NCI-H526 treated with DMSO at 0.1 percent for 48 hours (cell line): ENCODE results near the gene CCL17.
"Not testable (repeated sequence)": the region's sequence is repeated elsewhere in the genome, so short reads cannot be mapped to it uniquely, and the experiment has no call there.

Experiments used
- DNase-seq: peaks from one replicate; lab custom pipeline; 2025; lab: John Stamatoyannopoulos, UW

The CCL17 gene

DNA sequence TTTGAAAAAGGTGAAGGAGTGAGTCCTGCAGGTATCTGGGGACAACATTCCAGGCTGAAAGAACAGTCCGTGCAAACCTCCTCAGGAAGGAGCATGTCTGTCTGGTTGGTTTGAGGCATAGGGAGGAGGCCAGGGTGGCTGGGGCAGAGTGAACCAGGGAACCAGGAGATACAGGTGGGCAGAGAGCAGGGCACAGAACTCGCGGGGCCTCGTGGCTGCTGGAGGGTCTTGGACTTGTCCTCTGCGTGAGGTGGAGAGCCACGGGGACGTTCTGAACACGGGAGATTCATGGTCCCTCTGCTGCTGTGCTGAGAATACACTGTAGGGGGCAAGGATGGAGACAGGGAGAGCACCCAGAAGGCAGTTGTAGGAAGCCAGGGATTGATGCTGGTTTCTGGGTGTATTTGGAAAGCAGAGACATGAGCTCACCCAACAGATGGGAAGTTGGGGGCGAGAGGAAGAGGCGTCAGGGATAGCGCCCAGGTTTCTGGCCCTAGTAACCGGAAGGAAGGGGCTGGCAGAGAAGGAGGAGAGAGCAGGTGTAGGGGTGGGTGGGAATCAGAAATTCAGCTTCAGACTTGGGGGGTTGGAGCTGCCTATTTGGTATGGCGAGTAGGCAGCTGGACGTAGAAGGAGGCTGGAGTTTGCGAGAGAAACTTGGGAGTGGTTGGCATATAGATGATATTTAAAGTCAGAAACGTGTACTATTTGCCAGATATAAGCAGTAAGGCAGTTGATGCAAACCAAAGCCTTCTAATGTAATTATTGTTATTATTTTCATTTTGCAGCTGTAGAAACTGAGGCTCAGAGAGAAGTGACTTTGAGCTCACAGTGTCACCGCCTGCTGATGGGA is at the start of gene CCL17:
CCL17 (plus strand) TSS at position 803 of the 853 bp plus-strand sequence. CDS start 9,166 bp downstream, outside the sequence.
- no peak for DNase-seq

GRCh38 chr16:57355898-57356414 is 48.6 kb upstream of the CCL17 start:
- no peak for DNase-seq

GRCh38 chr16:57356547-57356946 is 48.0 kb upstream of the CCL17 start:
- no peak for DNase-seq

- no peak for DNase-seq
Observed at GRCh38 chr16:57357330-57358085, 47.1 kb upstream of the CCL17 start.

DNA sequence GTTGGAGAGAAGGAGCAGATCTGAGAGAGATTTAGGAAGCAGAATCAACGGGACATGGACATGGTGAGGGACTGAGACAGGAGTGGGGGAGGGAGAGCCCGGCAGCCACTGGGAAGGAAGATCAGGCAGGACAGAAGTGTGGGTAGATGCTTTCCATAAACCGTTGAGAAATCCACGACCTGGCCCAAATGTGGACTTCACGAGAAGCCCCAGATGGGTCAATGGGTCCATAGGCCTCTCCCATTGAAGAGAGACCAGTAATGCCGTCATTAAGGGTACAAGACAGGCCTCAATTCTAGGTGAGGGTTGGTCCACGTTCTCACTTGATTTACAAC is 46.5 kb upstream of the CCL17 start:
- no peak for DNase-seq

DNA sequence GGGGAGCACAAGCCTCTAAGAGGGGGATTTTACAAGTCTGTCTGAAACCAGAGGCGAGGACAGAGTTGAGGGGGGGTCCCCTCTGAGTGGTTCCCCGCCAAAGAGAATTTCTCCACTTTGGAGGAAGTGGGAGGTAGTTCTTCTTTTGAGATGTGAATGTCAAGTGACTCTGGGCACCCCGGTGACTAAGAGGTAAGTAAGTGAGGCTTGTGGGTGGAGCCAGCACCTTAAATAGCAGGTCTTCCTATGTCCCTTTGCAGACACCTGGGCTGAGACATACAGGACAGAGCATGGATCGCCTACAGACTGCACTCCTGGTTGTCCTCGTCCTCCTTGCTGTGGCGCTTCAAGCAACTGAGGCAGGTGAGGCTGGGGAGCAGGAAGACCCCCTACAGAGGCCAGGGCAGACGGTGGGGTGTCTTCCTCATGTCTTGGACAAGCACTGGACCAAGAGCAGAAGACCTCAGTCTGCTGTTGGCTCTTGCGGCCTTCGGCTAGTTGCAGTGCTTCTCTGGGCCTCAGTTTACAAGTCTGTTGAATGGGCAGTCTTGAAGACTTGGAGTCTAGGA is 46.0 kb upstream of the CCL17 start, which contains the start of gene CCL22:
CCL22 (plus strand) TSS at position 257 of the 569 bp plus-strand sequence; CDS start at position 291, 34 bp downstream.
- DNase-seq: no peak

DNA sequence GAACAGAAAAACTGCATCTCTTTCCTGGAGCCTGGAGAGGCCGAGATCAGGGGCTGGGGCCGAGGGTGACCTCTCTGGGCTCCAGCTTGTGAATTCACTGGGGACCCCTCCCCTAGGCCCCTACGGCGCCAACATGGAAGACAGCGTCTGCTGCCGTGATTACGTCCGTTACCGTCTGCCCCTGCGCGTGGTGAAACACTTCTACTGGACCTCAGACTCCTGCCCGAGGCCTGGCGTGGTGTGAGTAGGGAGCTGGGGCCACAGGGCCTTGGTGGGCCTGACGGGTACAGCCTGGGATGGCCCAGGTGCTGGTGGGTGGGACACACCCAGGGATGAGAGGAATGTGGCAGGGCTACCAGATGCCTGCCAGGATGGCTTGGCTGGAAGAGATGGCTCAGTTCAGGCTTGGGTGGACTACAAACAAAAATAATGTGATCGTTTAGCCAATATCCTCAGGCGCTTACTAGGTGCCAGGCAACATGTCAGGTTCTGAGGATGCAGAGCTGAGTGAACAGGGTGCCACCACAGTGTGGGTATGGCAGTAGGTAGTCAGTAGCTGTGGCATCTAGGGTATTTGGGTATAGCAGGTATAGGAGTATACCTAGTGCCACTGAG is 44.1 kb upstream of the CCL17 start:
- no peak for DNase-seq

DNA sequence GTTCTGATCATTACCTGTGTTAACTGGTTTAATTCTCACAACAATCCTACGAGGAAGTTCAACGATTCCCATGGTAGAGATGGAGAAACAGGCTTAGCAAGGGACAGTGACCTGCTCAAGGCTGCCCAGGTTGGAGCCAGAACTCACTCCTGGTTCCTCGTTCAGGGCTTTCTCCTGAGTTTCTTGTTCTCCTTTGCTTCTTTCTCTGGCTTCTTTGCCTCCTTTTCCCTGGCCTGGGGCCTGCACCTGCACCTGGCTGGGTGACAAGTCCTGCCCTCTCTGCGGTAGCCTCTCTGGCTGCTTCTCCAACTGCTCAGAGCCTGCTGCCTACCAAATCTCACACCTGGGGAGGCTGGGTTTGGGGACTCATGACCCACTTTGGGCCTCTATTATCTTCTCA is 43.2 kb upstream of the CCL17 start:
- no peak for DNase-seq

DNA sequence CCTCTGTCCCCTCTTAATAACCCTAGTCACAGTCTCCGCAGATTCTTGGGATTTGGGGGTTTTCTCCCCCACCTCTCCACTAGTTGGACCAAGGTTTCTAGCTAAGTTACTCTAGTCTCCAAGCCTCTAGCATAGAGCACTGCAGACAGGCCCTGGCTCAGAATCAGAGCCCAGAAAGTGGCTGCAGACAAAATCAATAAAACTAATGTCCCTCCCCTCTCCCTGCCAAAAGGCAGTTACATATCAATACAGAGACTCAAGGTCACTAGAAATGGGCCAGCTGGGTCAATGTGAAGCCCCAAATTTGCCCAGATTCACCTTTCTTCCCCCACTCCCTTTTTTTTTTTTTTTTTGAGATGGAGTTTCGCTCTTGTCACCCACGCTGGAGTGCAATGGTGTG is 40.4 kb upstream of the CCL17 start:
- DNase-seq: no peak

DNA sequence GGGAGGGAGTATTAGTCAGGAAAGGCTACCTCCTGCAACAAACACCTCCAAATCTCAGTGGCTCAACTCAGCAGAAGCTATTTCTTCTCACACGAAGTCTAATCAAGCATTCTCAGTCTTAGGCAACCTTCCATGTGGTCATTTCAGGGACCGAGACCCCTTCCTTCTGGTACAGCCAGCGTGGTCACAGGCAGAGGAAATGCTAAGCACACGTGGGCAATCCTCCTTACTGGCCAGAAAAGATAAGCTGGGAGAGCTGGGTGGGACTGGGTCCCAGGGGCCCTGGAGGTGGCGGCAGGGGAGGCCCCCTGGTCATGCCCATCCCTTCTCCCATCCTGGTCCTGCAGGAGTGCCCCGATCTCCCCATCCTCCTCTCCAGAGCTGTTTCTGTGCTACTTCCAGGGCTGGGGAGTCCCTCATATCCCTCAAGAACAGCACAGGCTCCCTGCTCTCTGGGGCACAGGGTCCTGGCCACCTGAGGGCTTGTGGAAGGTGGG is 38.0 kb upstream of the CCL17 start:
- no peak for DNase-seq

- no peak for DNase-seq
Observed at GRCh38 chr16:57367116-57367752, 37.3 kb upstream of the CCL17 start.

- DNase-seq: no peak
Observed at GRCh38 chr16:57371494-57372371, 32.8 kb upstream of the CCL17 start.

DNA sequence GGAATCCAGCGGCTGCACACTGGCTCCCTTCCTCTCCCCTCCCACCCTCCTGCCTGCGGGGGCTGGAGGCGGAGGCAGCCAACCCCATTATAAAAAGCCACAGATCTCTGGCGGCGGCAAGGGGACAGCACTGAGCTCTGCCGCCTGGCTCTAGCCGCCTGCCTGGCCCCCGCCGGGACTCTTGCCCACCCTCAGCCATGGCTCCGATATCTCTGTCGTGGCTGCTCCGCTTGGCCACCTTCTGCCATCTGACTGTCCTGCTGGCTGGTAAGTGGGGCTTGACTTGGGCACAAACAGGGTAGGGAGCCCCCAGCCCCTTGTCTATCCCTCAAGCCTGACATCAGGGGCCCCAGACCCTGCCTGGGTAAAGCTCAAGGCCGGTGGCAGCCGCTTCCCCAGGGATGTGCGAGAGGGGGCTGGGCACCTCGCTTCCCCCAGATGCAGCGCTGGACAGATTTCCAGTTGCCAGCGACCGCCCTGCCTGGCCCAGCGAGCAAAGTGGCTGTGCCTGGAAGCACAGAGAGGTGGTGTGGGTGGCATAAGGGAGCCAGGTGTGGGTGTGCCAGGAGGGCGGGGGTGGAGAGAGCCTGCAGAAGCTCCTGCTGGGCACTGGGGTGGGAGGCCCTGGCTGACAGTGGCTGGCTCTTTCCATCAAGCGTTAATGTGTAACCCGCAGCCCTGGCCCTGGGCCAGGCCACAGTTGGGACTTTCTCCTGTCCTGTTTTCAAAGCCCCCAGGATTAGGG is 32.0 kb upstream of the CCL17 start, which contains the start of gene CX3CL1:
CX3CL1 (plus strand) TSS at position 119 of the 745 bp plus-strand sequence; CDS start at position 198, 79 bp downstream.
- DNase-seq: peak; percentile 34

DNA sequence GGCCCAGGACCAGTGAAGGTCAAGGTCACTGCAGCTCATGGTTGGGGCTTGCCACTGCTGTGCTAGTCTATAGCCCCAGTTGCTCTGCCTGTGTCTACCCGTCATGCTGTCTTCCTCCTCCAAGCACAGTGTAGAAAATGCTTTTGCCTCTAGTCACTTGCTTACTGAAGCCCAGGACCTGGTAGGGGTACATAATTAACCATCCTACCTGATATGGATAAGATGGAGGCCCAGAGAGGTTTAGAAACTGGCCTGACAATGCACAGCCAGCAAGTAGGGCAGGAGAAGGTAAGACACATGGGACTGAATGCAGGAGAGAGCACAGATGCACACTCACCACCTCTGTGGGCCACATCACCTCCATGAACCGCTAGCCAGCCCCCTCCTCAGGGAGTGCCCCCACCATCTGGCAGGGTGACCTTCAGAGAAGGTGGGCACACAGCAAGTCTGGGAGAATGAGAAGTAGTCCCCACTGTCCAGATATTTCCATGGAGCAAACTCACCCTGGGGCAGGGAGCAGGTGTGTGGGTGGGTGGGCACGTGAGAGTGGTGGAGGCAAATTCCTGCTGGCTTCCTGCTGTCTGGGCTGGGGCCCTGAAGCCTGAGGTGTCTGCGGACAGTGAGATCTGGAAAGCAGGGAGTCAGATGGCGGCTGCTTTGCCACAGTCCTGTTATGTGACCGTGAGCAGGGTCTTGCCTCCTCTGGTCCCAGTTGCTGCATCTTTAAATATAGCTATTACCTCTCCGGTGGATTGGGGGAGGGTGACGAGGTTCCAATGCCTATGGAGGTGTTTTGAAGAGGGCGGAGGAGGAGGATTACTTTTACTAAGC is 31.2 kb upstream of the CCL17 start:
- DNase-seq: no peak

GRCh38 chr16:57374067-57374534 is 30.5 kb upstream of the CCL17 start:
- DNase-seq: no peak

- not testable (repeated sequence) for DNase-seq
Observed at GRCh38 chr16:57374925-57375465, 29.6 kb upstream of the CCL17 start.

- no peak for DNase-seq
Observed at GRCh38 chr16:57376313-57376818, 28.2 kb upstream of the CCL17 start.
